Smooth muscle cell (in vitro differentiated cells): Measurements from ENCODE around the gene PERCC1. TPM values are rescaled to one million over a fixed set of nuclear protein-coding genes. Genes with fewer than 3 reads are reported as not detected.

Experiments used
- DNase-seq: peaks from one replicate; lab custom pipeline; 2025; ENCODE audit not compliant: unreplicated experiment; lab: John Stamatoyannopoulos, UW
- H2AFZ ChIP-seq: fragments of 200-600 bp; sonication (generic); 2 replicates; pipeline ENCODE4 v1.6.0; 2016; ENCODE audit warnings: antibody characterized with exemption, low read depth, mild to moderate bottlenecking
- H3F3A ChIP-seq: fragments of 200-600 bp; sonication (generic); 2 replicates; pipeline ENCODE4 v1.6.0; 2017; ENCODE audit warnings: antibody characterized with exemption, low read depth
- H3K27ac ChIP-seq: fragments of 200-600 bp; sonication (generic); 2 replicates; pipeline ENCODE4 v1.5.1; 2016; ENCODE audit warnings: low read depth, mild to moderate bottlenecking
- H3K27me3 ChIP-seq: fragments of 200-600 bp; sonication (generic); 2 replicates; pipeline ENCODE4 v1.6.1; 2016; ENCODE audit warnings: low read depth, mild to moderate bottlenecking
- H3K36me3 ChIP-seq: fragments of 200-600 bp; sonication (generic); 2 replicates; pipeline ENCODE4 v1.5.1; 2016; ENCODE audit warnings: low read depth
- H3K4me1 ChIP-seq: fragments of 200-600 bp; sonication (generic); 2 replicates; pipeline ENCODE4 v1.5.1; 2016; ENCODE audit warnings: low read depth
- H3K4me2 ChIP-seq: fragments of 200-600 bp; sonication (generic); 2 replicates; pipeline ENCODE4 v1.6.0; 2016; ENCODE audit warnings: mild to moderate bottlenecking
- H3K4me3 ChIP-seq: fragments of 200-600 bp; sonication (generic); 2 replicates; pipeline ENCODE4 v1.5.1; 2016; ENCODE audit warnings: mild to moderate bottlenecking
- H3K79me2 ChIP-seq: fragments of 200-600 bp; sonication (generic); 2 replicates; pipeline ENCODE4 v1.6.0; 2016; ENCODE audit warnings: low read depth, mild to moderate bottlenecking
- H3K9ac ChIP-seq: fragments of 200-600 bp; sonication (generic); 2 replicates; pipeline ENCODE4 v1.6.0; 2016; ENCODE audit warnings: low read depth
- H3K9me3 ChIP-seq: fragments of 200-600 bp; sonication (generic); replicated peaks from 2 replicates; pipeline ENCODE4 v1.5.1; 2016; ENCODE audit warnings: low read depth
- H4K20me1 ChIP-seq: fragments of 200-600 bp; sonication (generic); 2 replicates; pipeline ENCODE4 v1.6.0; 2016; ENCODE audit warnings: low read depth
- CTCF ChIP-seq: fragments of 200-600 bp; sonication (generic); IDR thresholded peaks from 2 replicates; pipeline ENCODE4 v1.5.1; 2017; ENCODE audit warnings: borderline replicate concordance, mild to moderate bottlenecking, antibody characterized with exemption; ENCODE audit not compliant: insufficient read depth, poor library complexity, severe bottlenecking
- WGBS: methylation state at CpG from one replicate; pipeline ENCODE4 v1.1.7; 2016; ENCODE audit warnings: low lambda C conversion rate; 5-methylcytosine and 5-hydroxymethylcytosine counted together
- polyA plus RNA-seq: library from polyadenylated mRNA; unstranded; fragments of >200 nt; fragmentation: Nextera tagmentation; extraction: Ambion mirVana; gene quantifications from 2 replicates; pipeline ENCODE4 v1.2.1, GENCODE V29; 2016
- total RNA-seq: library from RNA; depleted of rRNA; stranded (reverse); fragments of >200 nt; gene quantifications from 2 replicates; pipeline ENCODE4 v1.2.3, GENCODE V29; 2014

PERCC1 gene
- total and polyA plus RNA-seq, 2 experiments from 2014 or later = not detected

- Histone ChIP-seq H3K4me1 (no peaks in the 10 kb centered on the region), H3K79me2 (no peaks in the 10 kb centered on the region), H2AFZ (no peak overlapping the region), H3F3A (no peaks in the 10 kb centered on the region), H4K20me1 (no peaks in the 10 kb centered on the region), H3K4me3 (no peak overlapping the region), H3K9ac (no peak overlapping the region), H3K27ac (no peak overlapping the region), H3K9me3 (no peaks in the 10 kb centered on the region), H3K36me3 (no peaks in the 10 kb centered on the region), H3K4me2 (no peak overlapping the region), H3K27me3 (no peaks in the 10 kb centered on the region)
- 96% methylated on average over 37 of the region's 41 CpGs for WGBS
- no peak for DNase-seq
- no peak for TF ChIP-seq CTCF
Measured at GRCh38 chr16:1455190-1456171, 24.6 kb downstream of the PERCC1 start.

GRCh38 chr16:1456951-1457350 lies 26.1 kb downstream of the PERCC1 start:
- no peak overlapping the region for H3K4me3 ChIP-seq
- no peaks in the 10 kb centered on the region for H3K36me3 ChIP-seq
- H3F3A ChIP-seq = no peaks in the 10 kb centered on the region
- no peaks in the 10 kb centered on the region for H3K9me3 ChIP-seq
- H3K4me1 ChIP-seq = no peaks in the 10 kb centered on the region
- WGBS = 97% methylated on average over 16 of the region's 16 CpGs
- no peak overlapping the region for H3K9ac ChIP-seq
- H4K20me1 ChIP-seq = no peaks in the 10 kb centered on the region
- no peaks in the 10 kb centered on the region for H3K27me3 ChIP-seq
- H3K27ac ChIP-seq = no peak overlapping the region
- no peak for DNase-seq
- H3K4me2 ChIP-seq = no peak overlapping the region
- TF ChIP-seq CTCF = no peak
- no peaks in the 10 kb centered on the region for H3K79me2 ChIP-seq
- H2AFZ ChIP-seq = no peak overlapping the region

GRCh38 chr16:1457489-1458245 lies 26.8 kb downstream of the PERCC1 start:
- 97% methylated on average over 37 of the region's 42 CpGs for WGBS
- Histone ChIP-seq H3K4me3 (no peak overlapping the region), H3K4me1 (no peaks in the 10 kb centered on the region), H2AFZ (no peak overlapping the region), H3K27me3 (no peaks in the 10 kb centered on the region), H3K9ac (no peak overlapping the region), H3K4me2 (no peak overlapping the region), H3K9me3 (no peaks in the 10 kb centered on the region), H3K79me2 (no peaks in the 10 kb centered on the region), H3K36me3 (no peaks in the 10 kb centered on the region), H3F3A (no peaks in the 10 kb centered on the region), H3K27ac (no peak overlapping the region), H4K20me1 (no peaks in the 10 kb centered on the region)
- TF ChIP-seq CTCF = no peak
- no peak for DNase-seq
